Activated gamma-delta T cell (primary cell): ENCODE data around the gene PLA2G4F.
"Not testable (repeated sequence)": the region's sequence is repeated elsewhere in the genome, so short reads cannot be mapped to it uniquely, and the experiment has no call there.

Source experiments
- DNase-seq: peaks from one replicate; lab custom pipeline; 2025; lab: John Stamatoyannopoulos, UW

Gene PLA2G4F

GRCh38 chr15:42100021-42100800, 56.2 kb downstream of the PLA2G4F start:
- no peak for DNase-seq

- DNase-seq = no peak
These were observed 59.4 kb downstream of the PLA2G4F start for GRCh38 chr15:42097018-42097417.

- no peak for DNase-seq
These were observed 61.9 kb downstream of the PLA2G4F start, which contains the start of gene PLA2G4D for GRCh38 chr15:42094512-42094963. TSS of gene PLA2G4D (minus strand) at chr15:42094562. CDS start at chr15:42094459, 103 bp downstream.

GRCh38 chr15:42093966-42094365, 62.5 kb downstream of the PLA2G4F start:
- DNase-seq = no peak

- DNase-seq = no peak
These were observed 63.8 kb downstream of the PLA2G4F start for GRCh38 chr15:42092398-42093318.

GRCh38 chr15:42091753-42092397, 64.6 kb downstream of the PLA2G4F start:
- DNase-seq = not testable (repeated sequence)

GRCh38 chr15:42090781-42091180, 65.7 kb downstream of the PLA2G4F start:
- DNase-seq = no peak

- DNase-seq = no peak
These were observed 66.1 kb downstream of the PLA2G4F start for GRCh38 chr15:42090370-42090769.

GRCh38 chr15:42089942-42090341, 66.5 kb downstream of the PLA2G4F start:
- DNase-seq = no peak
